GM08714 (cell line): ENCODE data around the gene CD200.
A peak's percentile ranks its signal among the peaks of the same experiment; 100 is the strongest.

Source experiments
- H3K4me3 ChIP-seq: fragments of 200-500 bp; sonication (Bioruptor generic); 2 replicates; pipeline ENCODE4 v1.5.1; 2014; ENCODE audit warnings: mild to moderate bottlenecking, low read length, inconsistent platforms
- ZNF274 ChIP-seq: IDR thresholded peaks from 2 replicates; pipeline ENCODE4 v1.6.1; 2012; ENCODE audit warnings: mild to moderate bottlenecking, low read depth, low read length

CD200 gene

DNA sequence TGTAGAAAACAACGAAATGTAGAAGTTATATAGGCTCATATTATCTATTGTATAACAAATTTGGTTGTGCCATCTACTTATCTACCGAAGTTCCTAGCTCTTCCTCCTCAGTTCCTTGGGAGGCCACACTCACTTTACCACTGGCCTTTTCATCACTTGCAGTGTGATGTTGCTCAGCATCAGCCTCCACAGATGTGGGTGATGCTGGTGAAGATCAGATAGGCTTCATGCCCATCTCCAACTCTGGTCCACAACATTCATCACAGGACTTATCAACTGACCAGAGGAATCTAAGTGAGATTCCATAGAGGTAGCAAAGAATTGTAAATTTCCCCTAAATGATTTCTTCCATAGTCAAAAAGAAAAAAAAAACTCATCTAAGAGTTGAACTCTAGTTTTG lies 8.4 kb downstream of the CD200 start:
- H3K4me3 ChIP-seq = no peak overlapping the region
- TF ChIP-seq ZNF274 = no peak

DNA sequence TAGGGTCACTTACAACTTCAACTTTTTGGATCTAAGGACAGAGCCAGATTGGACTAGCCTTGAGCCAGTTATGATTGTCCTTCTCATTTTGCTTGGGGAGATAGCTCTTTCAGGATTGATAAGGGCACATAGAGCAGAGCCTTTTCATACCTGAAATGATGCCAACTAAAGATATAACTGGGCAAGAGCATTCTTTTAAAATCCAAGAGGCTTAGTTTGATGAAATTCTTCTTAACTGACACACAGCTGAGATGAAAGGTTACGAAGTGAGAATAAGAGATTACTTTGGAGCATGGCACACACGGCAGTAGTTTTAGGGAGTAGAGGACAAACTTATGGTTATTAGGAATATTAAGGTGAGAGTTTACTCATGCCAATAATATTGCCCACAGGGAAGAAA lies 12.7 kb downstream of the CD200 start:
- TF ChIP-seq ZNF274 = no peak
- no peak overlapping the region for H3K4me3 ChIP-seq

DNA sequence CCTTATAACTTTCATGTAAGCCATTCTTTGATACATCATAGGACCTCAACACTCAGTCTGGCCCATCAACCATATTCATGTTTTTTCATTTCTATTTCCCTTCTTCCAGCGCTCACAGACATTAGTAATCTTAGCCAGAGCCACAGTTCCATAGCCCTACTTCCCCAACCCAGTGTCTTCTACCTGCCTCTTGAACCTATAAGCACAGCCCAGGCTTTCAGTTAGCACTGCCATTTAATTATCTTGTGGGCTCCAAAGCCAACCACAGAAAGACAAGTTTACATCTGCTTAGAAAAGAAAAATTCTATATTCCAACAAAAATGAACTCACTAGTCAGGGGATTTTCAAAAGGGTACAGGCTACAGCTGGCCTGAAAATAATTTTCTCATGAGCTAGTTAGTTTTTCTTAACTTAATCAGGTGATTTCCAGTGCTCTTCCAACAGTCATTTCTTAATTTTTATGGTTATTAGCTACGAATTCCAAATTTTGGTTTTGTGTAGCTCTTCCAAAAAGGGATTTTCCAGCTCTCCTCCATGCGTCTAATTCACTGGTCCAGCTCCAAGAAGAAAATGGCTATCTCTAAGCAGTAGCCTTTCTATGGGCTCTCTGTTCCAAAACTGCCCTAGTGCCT lies 13.7 kb downstream of the CD200 start:
- no peak overlapping the region for H3K4me3 ChIP-seq
- no peak for TF ChIP-seq ZNF274

DNA sequence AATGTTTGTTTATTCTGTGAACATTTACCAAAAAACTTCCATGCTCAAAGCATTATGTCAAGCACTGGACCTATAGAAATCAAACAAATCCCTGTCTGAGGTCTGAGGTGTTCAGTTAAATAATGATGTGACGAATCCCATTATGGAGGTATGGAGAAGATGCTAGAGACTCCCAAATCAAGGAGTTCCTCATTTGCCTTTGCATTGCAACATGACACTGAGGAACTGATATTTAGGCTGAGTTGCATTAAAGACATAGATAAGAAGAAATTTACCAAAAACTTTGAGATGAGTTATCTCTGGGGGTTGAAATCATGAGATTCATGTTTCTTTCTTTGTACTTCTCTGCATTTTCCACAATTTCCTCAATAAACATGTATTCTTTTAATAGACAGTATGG lies 16.0 kb downstream of the CD200 start:
- no peak for TF ChIP-seq ZNF274
- no peak overlapping the region for H3K4me3 ChIP-seq

DNA sequence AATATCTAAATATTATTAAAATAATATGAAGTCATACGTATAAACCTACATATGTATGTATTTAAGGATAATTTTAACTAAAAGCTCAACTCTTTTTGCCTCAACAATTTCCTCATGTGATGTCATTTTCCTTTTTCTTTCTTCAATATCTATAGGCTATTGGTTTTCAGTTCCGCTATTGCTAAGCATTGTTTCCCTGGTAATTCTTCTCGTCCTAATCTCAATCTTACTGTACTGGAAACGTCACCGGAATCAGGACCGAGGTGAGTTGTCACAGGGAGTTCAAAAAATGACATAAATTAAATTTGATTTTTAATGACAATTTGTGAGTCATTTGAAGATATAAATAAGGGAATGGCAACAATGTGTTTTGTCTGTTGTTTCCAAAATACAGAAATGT lies 16.6 kb downstream of the CD200 start:
- no peak for TF ChIP-seq ZNF274
- H3K4me3 ChIP-seq = no peak overlapping the region

DNA sequence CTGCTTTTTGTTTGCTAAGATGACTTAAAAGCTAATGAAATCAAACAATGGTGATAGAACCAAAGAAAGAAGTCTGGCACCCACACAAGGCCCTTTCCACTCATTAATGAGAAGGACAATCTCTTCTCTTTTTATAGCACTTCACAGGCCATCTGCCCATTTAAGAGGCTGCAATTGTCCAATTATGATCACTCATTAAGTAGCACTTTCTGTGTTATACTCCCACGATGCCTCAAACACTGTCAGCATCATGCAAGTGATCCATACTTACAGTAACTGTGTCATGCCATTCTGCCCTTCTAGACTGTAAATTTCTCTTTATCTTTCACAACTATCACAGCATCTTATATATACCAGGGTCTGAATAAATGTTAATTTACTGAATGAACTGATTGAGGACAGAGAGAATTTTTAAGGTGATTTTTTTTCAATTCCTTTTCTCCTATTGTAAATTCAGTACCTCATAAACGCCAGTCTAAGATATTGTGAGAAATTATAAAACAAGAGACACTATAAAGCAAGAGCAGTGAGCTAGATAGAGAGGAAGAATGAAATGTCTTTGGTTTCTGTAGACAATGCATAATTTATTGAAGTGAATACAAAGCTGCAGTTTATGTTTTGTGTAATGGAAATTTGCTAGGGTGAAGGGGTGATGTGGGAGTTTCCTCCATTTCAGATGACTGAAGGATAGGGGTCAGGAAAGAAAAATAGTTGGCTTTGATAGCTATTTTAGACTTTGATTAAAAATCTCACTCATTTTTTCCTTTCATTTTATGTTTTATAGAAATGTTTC lies 17.3 kb downstream of the CD200 start:
- TF ChIP-seq ZNF274 = no peak
- H3K4me3 ChIP-seq = no peak overlapping the region

DNA sequence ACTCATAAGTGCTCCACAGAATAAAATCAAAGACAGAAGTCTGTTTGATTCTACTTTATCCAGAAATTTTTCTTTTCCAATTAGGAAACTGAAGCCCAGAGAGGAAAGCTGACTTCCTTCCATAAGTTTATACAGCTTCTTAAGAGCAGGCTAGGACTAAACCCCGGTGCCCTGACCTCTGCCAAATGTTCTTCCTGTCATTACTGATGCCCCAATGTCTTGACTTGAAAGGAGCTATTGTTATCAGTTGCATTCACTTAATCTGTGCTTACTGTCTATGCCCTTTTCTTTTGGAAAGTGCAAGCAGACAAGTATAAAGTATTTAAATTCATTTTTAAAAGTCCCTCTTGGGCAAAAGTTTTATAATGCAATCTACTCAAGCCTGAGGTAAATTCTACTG lies 18.1 kb downstream of the CD200 start:
- TF ChIP-seq ZNF274 = no peak
- H3K4me3 ChIP-seq = no peak overlapping the region

DNA sequence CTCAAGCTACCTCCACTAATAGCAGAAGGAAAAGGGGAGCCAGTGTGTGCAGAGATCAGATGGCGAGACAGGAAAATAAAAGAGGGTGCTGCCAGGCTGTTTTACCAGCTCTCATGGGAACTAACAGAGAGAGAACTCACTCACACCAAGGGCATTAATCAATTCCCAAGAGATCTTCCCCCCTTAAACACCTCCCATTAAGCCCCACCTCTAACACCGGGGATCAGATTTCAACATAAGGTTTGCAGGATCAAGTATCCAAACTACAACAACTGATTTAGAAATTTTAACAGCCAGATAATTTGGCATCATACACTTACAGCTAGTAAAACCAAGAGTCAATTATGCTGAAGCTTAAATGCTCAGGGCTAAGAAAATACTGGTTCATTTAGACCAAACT lies 18.9 kb downstream of the CD200 start:
- no peak for TF ChIP-seq ZNF274
- H3K4me3 ChIP-seq = no peak overlapping the region

DNA sequence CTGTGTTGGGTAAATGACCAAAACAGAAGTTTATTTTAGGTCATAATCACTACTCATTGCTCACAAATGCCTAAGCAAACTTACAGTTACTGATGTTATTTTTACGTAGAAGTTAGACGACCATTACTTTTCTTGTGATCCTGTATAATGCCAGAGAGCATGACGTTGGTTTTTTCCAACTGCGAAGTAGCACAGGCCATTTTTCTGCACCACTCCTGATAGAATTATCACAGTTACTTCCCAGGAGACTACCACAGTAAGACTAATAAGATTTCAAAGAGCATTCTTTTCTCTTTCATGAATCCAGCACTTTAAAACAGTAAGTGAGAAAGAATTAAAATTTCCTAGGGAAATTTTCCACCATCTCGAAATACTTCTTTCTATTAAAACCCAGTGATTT lies 19.8 kb downstream of the CD200 start:
- TF ChIP-seq ZNF274 = no peak
- H3K4me3 ChIP-seq = no peak overlapping the region

DNA sequence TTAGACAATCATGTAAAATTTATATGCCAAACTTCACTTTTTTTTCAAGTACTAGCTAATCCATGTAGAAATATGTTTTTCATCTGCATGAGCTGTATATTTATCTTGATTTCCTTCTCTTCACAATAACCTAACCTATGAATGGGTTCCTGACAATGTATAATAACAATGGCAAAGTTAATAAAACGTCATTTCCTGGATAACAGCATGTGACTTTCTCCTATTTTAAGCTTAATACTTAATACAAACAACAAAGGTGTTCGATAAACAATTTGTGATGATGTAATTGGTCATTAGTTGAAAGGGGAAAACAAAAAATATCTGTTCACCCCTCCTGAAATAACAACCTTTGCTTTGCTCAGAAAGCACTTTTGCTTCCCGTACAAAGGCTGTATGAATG lies 20.4 kb downstream of the CD200 start:
- TF ChIP-seq ZNF274 = no peak
- no peak overlapping the region for H3K4me3 ChIP-seq

DNA sequence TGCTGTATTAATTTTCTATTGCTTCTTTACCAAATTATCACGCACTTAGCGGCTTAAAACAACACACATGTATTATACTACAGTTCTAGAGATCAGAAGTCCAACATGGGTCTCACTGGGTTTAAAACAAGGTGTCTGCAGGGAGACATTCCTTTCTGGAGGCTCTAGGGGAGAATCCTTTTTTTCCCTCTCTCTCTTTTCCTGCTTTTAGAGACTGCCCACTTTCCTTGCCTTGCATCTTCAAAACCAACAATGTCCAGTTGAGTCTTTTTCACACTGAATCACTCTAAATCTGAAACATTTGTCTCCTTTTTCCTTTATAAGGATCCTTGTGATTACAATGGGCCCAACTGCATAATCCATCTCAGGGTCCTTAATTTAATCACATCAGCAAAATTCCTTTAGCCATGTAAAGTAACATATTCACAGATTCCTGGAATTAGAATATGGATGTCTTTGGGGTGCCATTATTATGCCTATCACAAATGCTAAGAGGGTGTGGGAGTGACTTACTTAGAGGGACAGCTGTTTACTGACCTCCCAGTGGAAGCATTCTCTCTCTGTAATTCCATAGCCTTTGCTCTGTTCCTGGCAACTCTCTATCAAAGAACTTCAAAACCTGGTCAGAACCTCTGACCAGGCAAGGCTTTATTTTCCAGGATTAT lies 21.8 kb downstream of the CD200 start:
- no peak overlapping the region for H3K4me3 ChIP-seq
- TF ChIP-seq ZNF274 = no peak

DNA sequence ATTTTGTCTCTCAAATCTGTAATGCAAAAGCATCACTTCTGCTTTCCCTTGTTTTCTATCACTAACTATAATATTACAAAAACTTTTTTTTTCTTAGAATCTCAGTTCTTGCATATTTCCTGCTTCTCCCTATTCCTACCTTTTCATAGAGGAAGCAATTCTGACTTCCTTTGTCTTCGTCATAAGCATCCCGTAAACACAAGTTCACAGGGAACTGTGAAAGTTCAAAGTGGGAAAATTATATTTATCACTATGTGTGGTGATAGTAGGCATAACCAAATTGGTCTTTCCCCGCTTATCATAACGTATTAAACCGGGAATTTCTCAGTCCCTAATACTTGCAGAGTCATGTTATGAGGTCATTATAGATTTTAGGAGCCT lies 22.3 kb downstream of the CD200 start:
- no peak for TF ChIP-seq ZNF274
- H3K4me3 ChIP-seq = no peak overlapping the region

DNA sequence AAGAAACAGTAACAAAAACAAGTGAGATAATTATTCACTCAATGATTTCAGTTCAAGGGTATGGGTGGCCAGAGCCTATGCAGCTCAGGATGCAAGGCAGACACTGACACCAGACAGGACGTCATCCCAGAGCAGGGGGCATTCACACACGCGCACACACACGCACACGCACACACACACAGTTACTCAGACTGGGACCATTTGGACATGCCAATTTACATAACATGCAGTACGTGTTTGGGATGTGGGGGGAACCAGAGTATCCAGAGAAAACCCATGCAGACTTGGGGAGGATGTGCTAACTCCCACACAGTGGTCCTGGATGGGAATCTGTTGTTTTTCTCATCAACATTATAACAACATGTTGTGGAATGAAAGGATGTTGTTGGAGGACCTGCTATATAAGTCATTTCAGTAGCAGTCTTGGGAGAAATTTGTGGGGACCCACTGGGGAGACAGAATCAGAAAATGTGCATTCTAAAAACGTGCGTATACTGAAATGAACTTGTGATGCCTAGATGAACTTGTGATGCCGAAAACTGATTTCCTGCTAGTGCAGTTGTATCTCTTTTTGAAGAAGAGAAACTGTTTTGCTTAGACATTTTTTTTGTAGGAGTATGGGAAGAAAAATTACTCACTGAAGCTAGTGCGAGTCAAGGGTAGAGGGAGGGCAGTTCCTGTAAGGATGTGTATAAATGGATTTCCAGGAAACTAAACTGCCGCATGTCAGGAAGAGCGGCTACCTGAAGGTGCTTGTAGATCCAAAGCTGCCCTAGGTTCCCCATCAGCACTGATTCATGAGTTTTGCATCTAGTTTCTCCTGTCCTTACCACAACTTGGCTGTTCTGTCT lies 25.2 kb downstream of the CD200 start:
- no peak for TF ChIP-seq ZNF274
- H3K4me3 ChIP-seq = peak overlapping the region; percentile 40; the same call in 1 of the 2 replicates

DNA sequence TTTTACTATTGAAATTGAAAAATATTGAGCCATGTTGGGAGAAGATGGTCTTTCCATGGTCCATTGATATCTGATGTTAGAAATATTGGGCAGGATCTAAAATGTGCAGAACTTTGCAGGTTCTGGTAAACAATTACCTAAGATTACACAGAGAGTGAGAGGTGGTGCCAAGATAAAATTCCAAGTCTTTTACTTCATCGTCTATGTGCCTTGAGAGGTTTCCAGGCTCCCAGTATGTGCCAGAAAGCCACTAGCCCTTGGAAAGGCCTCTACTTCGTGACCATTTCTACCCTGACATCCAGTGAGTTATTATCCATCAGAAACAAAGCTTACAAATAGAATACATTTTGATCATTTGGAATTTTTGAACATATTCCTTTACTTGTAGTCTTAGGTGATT lies 27.6 kb downstream of the CD200 start:
- TF ChIP-seq ZNF274 = no peak
- H3K4me3 ChIP-seq = no peak overlapping the region
